ACC112 (cell line): ENCODE measurements around the gene CREB1.

Experiments used
- H2AFZ ChIP-seq: fragments of 200-600 bp; sonication (generic); one replicate; pipeline ENCODE4 v1.6.0; 2017; ENCODE audit warnings: antibody characterized with exemption, low read length; ENCODE audit not compliant: unreplicated experiment
- H3K27ac ChIP-seq: fragments of 200-600 bp; sonication (generic); 2 replicates; pipeline ENCODE4 v1.5.1; 2014; ENCODE audit warnings: low read depth, mild to moderate bottlenecking, antibody characterized with exemption, low read length, moderate library complexity
- H3K27me3 ChIP-seq: fragments of 200-600 bp; sonication (generic); 2 replicates; pipeline ENCODE4 v1.6.1; 2014; ENCODE audit warnings: mild to moderate bottlenecking, antibody characterized with exemption, low read length, moderate library complexity, mixed read lengths; ENCODE audit not compliant: insufficient read depth
- H3K36me3 ChIP-seq: fragments of 200-600 bp; sonication (generic); 2 replicates; pipeline ENCODE4 v1.6.1; 2016; ENCODE audit warnings: mild to moderate bottlenecking, antibody characterized with exemption, low read length, moderate library complexity, mixed read lengths; ENCODE audit not compliant: insufficient read depth
- H3K4me1 ChIP-seq: fragments of 200-600 bp; sonication (generic); one replicate; pipeline ENCODE4 v1.6.1; 2016; ENCODE audit warnings: low read length, mixed read lengths; ENCODE audit not compliant: insufficient read depth, unreplicated experiment, control insufficient read depth
- H3K4me3 ChIP-seq: fragments of 200-600 bp; sonication (generic); 2 replicates; pipeline ENCODE4 v1.5.1; 2014; ENCODE audit warnings: mild to moderate bottlenecking, low read depth, low read length
- H3K79me2 ChIP-seq: fragments of 200-600 bp; sonication (generic); one replicate; pipeline ENCODE4 v1.6.0; 2016; ENCODE audit warnings: low read length; ENCODE audit not compliant: control insufficient read depth, unreplicated experiment, insufficient read depth

Gene CREB1

GRCh38 chr2:207589143-207589542, 59.4 kb downstream of the CREB1 start:
- no peaks in the 10 kb centered on the region for H3K4me1 ChIP-seq
- no peak overlapping the region for H3K27ac ChIP-seq
- H3K36me3 ChIP-seq = peaks cover 49% of the 10 kb centered on the region
- H3K4me3 ChIP-seq = no peak overlapping the region
- H3K79me2 ChIP-seq = no peaks in the 10 kb centered on the region
- H3K27me3 ChIP-seq = no peaks in the 10 kb centered on the region
- H2AFZ ChIP-seq = no peak overlapping the region

DNA sequence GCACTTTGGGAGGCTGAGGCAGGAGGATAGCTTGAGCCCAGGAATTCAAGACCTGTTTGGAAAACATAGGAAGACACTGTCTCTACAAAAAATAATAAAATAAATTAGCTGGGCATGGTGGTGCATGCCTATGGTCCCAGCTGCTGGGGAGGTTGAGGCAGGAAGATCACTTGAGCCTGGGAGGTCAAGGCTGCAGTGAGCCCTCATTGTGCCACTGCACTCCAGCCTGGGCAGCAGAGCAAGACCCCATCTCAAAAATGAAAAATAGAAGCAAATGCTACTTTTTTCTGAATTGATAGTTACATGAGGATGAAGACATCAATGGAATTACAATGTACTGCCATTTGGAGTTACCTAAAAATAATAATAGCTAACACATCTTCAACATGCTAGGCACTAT, 63.5 kb downstream of the CREB1 start:
- Histone ChIP-seq H3K27me3 (no peaks in the 10 kb centered on the region), H3K27ac (no peak overlapping the region), H3K4me3 (no peak overlapping the region), H2AFZ (no peak overlapping the region), H3K4me1 (no peaks in the 10 kb centered on the region), H3K36me3 (peaks cover 33% of the 10 kb centered on the region), H3K79me2 (no peaks in the 10 kb centered on the region)

GRCh38 chr2:207594264-207594663, 64.5 kb downstream of the CREB1 start:
- Histone ChIP-seq H3K27ac (no peak overlapping the region), H2AFZ (no peak overlapping the region), H3K4me3 (no peak overlapping the region), H3K4me1 (no peaks in the 10 kb centered on the region), H3K79me2 (no peaks in the 10 kb centered on the region), H3K27me3 (no peaks in the 10 kb centered on the region), H3K36me3 (peaks cover 31% of the 10 kb centered on the region)

GRCh38 chr2:207594731-207595130, 65.0 kb downstream of the CREB1 start:
- Histone ChIP-seq H3K4me3 (no peak overlapping the region), H3K79me2 (no peaks in the 10 kb centered on the region), H3K4me1 (no peaks in the 10 kb centered on the region), H2AFZ (no peak overlapping the region), H3K27ac (no peak overlapping the region), H3K36me3 (peaks cover 29% of the 10 kb centered on the region), H3K27me3 (no peaks in the 10 kb centered on the region)

- Histone ChIP-seq H3K4me3 (no peak overlapping the region), H3K36me3 (peaks cover 13% of the 10 kb centered on the region), H3K27me3 (no peaks in the 10 kb centered on the region), H2AFZ (no peak overlapping the region), H3K4me1 (no peaks in the 10 kb centered on the region), H3K79me2 (no peaks in the 10 kb centered on the region), H3K27ac (no peak overlapping the region)
Measured at GRCh38 chr2:207599636-207600035, 69.9 kb downstream of the CREB1 start.

- H3K79me2 ChIP-seq = no peaks in the 10 kb centered on the region
- H3K27me3 ChIP-seq = no peaks in the 10 kb centered on the region
- no peak overlapping the region for H2AFZ ChIP-seq
- H3K27ac ChIP-seq = no peak overlapping the region
- no peak overlapping the region for H3K4me3 ChIP-seq
- H3K36me3 ChIP-seq = peaks cover 16% of the 10 kb centered on the region
- H3K4me1 ChIP-seq = no peaks in the 10 kb centered on the region
Measured at GRCh38 chr2:207600231-207600630, 70.5 kb downstream of the CREB1 start.

DNA sequence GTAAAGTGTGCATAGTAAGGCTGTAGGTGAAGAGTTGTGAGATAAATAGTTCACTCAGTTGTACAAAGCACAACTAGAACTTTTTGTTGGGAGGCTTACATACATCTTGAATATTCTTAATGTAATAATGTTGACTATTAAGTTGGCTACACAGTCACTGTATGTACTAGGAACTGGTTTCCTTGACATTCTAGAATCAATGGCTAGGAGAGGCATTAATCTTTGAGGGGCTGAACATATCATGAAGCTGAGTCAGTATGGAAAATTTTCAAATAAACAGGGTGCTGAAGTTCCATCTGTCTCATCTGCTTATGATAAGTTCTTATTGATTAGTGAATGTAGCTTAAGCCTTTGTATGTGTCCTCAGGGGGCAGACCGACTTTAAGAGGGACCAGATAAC, 72.0 kb downstream of the CREB1 start:
- H3K4me1 ChIP-seq = no peaks in the 10 kb centered on the region
- H3K27me3 ChIP-seq = no peaks in the 10 kb centered on the region
- no peak overlapping the region for H3K27ac ChIP-seq
- H3K36me3 ChIP-seq = peaks cover 16% of the 10 kb centered on the region
- H3K4me3 ChIP-seq = no peak overlapping the region
- no peaks in the 10 kb centered on the region for H3K79me2 ChIP-seq
- H2AFZ ChIP-seq = no peak overlapping the region

DNA sequence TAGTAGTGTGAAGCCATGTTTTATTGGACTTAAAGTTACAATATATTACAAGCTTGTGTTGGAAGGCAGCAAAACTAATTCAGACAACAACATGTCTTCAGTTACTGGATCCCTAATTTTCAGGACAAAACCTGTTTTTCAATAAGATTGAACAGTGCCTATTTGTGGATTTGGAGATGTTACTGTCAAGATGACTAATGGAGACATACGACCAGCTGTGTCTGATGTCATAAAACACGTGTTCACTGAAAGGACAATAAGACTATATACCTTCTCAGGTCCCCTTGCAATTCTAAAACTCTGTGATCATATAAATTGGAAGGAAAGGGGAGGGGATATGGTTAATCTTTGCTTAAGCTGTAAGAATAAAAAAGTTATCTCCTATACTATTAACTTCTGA, 73.7 kb downstream of the CREB1 start:
- Histone ChIP-seq H3K27me3 (no peaks in the 10 kb centered on the region), H3K36me3 (peaks cover 9% of the 10 kb centered on the region; the same call in 1 of the 2 replicates), H2AFZ (no peak overlapping the region), H3K27ac (no peak overlapping the region), H3K4me3 (no peak overlapping the region), H3K4me1 (no peaks in the 10 kb centered on the region), H3K79me2 (no peaks in the 10 kb centered on the region)

DNA sequence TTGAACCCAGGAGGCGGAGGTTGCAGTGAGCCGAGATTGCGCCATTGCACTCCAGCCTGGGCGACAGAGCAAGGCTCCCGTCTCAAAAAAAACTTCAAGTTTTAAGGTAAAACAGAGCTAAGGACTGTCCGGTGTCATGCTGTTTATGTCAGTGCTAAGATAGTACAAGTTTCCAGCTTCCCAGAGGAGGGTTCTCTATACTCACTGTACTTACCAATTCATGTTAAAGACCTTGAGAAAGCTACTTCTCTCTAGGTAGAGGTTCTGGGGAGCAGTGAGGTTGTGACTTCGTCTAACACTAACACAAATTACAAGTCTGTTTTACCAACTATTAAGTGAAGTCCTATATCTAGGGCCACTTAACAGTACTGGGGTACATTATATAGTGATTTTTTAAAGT, 76.6 kb downstream of the CREB1 start:
- Histone ChIP-seq H3K36me3 (peaks cover 12% of the 10 kb centered on the region), H3K27ac (no peak overlapping the region), H3K4me1 (no peaks in the 10 kb centered on the region), H3K4me3 (no peak overlapping the region), H3K27me3 (no peaks in the 10 kb centered on the region), H2AFZ (no peak overlapping the region), H3K79me2 (no peaks in the 10 kb centered on the region)

DNA sequence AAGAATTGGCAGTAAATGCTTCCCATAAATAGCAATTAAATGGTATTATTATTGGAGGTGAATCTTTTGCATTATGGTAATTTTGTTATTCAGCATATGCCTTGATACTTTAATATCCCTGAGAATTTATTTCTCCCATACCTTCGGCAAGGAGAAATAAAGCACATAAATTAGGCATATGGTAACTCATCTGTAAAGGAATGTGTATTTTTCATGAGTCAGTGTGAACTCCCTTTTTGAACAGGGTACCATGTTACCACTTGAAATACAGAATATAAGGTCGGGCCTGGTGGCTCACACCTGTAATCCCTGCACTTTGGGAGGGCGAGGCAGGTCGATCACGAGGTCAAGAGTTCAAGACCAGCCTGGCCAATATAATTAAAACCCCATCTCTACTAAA, 77.1 kb downstream of the CREB1 start:
- no peaks in the 10 kb centered on the region for H3K4me1 ChIP-seq
- H3K27ac ChIP-seq = no peak overlapping the region

DNA sequence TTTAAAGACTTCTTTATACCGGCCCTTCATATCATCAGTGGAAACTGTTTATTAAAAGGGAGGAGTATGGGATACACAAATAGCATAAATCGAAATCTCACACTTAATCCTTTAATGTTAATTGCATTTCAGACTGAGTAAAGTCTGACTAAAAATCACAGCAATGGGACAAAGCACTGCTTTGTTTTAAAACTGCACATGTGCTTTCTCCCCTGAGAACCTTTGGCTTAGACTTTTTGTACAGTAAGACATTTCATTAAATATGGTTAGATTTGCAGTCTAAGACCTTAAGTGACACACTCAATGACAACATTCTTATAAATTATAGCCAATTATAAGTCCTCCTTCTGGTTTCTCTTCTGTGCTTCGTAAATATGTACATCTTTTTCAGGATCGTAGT, 83.0 kb downstream of the CREB1 start:
- no peak overlapping the region for H3K27ac ChIP-seq
- H3K27me3 ChIP-seq = no peaks in the 10 kb centered on the region
- H2AFZ ChIP-seq = no peak overlapping the region
- peaks cover 21% of the 10 kb centered on the region for H3K4me1 ChIP-seq
- H3K79me2 ChIP-seq = no peaks in the 10 kb centered on the region
- peaks cover 16% of the 10 kb centered on the region for H3K36me3 ChIP-seq
- no peak overlapping the region for H3K4me3 ChIP-seq

More for the DNA sequence above, 77.1 kb downstream of the CREB1 start:
- H3K27me3 ChIP-seq = no peaks in the 10 kb centered on the region
- H2AFZ ChIP-seq = no peak overlapping the region
- H3K36me3 ChIP-seq = peaks cover 12% of the 10 kb centered on the region
- H3K79me2 ChIP-seq = no peaks in the 10 kb centered on the region
- H3K4me3 ChIP-seq = no peak overlapping the region
